Right hindlimb (tissue), 1 donor: ENCODE data around the gene DUSP15.

ENCODE experiments used
- DNase-seq: peaks from one replicate; pipeline ENCODE4 v3.0.0-alpha.2; 2018

DUSP15 gene

DNA sequence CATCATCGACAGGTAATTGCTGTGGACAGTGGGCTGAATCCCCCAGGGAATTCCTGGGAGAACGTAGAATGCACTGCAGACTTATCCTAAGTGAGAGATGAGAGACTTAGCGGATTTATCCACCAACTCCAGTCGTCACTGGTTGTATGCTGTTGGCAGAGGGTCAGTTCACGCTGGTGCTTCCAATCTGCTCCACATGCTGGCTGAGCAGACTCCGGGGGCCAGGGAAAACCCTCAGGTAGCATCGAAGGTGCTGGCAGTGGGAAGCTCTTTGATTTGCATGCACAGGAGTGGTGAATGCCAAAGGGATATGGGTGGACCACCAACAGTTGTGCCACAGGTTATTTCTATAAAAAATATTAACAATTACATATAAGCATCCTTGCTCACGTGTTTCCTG is 20.3 kb upstream of the DUSP15 start:
- DNase-seq = no peak

DNA sequence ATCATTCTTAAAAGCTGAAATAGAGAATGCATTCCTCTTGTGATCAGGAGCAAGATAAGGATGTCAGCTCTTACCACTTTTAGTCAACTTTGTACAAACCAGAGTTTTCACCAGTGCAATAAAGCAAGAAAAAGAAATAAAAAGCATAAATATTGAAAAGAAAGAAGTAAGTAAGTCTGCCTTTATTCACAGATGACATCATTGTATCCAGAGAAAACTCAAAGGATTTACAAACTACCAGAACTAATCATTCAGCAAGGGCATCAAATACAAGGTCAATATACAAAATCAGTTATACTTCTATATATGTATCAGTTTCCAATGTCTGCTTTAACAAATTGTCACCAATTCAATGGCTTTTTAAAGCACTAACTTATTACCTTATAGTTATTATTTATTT is 13.5 kb upstream of the DUSP15 start:
- no peak for DNase-seq

DNA sequence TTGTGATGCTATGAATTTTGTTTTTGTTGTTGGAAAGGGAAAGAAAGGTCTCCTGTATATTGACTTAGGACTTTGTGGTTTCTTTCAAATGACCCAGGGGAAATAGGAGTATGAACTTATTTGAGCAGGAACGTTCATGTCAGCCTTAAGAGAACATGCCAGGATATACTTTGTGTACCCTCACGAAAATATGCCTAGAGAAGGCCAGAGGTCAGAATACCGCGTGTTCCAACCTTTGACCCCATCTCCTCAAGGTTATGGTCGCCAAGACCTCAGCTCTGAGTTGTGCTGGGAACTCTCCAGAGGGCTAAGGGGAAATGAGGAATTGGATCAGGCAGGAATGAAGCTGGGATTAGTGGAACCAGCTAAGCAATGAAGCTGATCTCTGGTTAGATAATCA is 11.6 kb upstream of the DUSP15 start:
- no peak for DNase-seq

DNA sequence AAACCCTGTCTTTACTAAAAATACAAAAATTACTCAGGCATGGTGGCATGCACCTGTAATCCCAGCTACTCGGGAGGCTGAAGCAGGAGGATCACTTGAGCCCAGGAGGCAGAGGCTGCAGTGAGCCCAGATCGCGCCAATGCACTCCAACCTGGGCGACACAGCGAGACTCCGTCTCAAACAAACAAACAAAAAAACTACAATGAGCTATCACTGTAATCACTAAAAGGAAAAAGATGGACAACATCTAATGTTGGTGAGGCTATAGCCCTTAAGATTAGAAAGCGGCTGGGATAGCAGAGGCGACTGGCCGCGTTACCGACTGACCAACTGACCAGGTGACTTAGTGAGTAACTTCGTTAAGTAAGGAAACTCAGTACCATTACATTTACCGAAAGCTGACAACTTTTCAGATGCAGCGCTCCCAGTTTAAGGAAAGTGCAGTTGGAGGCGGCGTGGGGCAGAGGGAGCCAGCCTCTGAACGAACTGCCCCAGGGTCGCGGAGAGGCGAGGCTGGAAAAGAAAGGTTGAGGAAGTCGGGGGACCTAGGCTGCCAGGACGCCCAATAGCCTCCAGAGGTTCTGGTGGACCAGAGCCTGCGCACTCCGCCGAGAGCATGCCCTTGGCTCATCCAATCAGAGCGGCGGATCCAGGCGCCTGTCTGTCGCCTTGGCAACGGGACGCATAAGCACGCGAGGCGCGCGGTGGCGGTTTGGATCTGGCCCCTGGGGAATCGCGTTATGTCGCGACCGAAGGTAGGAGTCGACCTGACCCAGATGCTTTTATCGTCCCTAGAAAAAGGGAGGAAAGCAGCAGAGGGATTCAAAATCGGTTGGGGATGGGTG is 9.0 kb upstream of the DUSP15 start:
- peak; percentile 91 for DNase-seq

DNA sequence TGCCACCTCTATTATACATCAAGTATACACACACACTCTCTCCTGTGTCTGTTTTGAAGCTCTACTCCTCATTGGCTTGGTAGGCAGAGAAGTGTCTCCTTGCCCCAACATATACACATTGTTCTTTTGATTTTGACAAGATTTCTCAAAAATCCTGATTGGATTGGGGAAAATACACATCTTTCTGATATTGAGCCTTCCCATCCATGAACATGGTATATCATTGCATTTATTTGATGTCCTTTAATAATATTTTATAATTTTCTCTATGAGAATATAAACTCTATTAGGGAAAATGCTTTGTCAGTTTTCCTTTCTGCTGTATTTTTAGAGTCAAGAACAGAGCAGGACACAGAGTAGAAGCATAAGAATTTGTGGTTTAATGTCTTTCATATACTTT is 7.4 kb upstream of the DUSP15 start:
- DNase-seq = no peak

DNA sequence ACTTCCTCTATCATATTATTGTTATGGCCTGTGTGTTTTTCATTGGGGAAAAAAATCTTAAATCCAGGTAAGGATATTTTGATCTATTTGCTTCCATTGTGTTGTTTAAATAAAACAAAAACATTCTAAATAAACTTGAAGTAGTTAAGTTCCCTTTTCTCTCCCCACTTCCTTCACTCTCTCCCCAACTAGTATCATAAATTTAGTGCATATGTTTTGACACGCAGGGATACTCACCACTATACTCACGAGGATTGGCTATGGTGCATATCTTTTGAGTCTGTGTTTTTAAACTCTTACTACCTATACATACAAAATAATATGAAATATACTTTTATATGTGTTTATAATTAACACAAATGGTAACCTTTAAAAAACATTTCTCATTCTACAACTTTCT is 5.3 kb upstream of the DUSP15 start:
- no peak for DNase-seq

DNA sequence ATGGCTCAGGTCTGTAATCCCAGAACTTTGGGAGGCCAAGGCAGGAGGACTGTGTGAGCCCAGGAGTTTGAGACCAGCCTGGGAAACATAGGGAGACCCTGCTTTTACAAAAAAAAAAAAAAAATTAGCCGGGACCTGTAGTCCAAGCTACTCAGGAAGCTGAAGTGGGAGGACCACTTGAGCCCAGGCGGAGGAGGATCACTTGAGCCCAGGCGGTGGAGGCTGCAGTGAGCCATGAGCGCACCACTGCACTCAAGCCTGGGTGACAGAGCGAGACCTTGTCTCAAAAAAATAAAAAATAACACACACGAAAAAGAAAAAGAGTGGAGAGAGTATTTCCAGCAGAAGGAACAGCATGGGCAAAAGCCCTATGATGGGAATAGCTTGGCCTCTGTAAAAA is 2.1 kb upstream of the DUSP15 start:
- no peak for DNase-seq

DNA sequence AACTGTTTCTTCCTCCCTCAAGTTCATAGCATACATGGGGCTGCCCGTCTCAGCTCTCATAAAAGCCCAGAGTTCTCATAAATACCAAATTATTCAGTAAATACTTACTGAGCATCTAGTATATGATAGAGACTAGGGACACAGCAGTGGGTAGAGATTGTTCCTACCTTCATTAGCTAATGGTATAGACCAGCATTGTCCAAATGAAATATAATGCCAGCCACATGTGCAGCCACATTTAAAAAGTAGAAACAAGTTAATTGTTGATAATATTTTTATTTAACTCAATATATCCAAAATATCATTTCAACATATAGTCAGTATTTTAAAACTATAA is 1.3 kb upstream of the DUSP15 start:
- no peak for DNase-seq

DNA sequence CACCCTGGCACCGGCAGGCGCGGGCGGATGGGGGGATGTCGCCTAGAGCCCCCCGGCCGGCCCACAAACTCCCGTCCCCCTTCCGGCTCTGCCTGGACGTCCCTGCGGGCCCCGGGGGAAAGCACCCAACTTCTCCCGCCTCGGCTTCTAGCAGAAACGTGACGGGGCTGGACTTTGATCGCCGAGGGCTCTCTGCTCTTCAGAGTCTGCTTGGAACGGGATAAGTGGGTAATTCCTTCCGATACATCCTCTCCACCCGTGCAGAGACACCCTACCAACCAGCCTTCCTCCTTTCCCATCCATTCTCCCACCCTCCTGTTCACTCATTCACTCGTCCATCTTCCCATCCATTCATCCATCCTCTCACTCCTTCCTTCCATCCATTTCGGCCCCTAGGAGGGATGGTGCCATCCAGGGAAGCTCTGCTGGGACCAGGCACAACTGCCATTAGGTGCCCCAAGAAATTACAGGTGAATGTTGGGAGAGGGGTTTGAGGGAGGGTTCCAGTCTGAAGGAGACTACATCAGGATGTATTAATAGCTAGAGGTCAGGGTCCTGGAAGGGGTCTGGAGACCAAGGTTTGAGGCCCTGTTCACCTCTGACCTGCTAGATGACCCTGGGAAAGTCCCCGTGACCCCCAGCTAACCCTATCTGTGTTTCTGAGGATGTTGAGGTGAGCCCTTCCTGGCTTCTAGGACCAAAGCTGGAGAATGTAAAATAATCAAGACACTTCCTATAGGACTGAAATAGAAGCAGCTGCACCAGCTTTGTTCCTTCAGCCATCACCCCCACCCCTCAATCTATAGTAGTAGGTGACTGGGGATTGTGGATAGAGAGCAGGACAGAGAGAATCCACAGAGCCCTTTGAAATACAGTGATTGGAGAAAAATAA is 645 bp upstream of the DUSP15 start:
- no peak for DNase-seq

DNA sequence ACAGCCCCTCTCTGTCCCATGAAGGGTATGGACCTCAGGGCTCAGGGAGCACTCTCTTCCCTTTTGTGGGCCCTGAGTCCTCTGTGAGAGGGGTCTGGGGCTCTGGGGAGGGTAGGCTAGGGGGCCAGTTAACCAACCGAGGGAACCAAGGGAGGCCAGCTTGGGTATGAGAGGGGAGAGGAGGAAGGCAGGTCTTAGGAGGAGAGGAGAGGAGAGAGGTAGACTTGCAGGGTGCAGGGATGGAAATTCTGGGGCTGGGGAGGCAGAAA is 720 bp downstream of the DUSP15 start:
- DNase-seq = no peak

DNA sequence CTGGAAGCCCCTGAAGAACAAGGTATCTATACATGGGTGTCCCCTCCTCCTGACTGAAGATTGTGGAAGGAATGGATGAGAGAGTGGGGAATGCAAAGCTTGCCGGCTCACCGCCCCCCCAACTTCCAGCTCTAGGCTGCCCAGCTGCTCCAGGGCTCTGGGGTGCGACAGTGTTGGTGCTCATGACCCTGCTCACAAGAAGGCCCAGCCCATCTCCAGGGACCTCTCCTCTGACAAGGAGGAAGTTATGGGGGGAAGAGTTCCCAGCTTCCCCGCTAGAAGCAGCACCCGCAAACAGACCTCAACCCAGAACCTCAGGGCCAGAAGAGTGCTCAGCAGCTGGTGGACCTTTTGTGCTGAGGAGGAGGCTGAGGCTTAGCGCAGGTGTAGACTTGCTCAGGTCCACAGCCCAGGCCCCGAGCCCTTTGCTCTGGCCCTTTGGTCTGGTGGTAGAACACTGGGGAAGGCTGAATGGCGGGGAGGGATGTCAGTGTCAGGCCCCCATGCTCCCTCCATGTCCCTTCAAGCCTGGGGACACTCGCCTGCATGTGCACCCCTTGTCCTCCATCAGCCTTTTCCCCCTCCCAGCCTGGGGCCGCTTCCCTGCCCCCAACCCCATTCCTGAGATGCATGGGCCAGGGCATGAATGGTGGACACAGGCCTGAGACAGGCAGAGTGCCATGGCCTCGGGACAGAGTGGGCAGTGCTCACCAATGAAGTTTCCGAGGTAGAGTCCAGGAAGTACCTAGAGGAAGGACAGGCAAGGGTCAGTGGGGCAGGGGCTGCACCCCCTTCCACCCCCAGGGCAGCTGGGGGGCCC is 1.3 kb downstream of the DUSP15 start:
- DNase-seq = no peak

DNA sequence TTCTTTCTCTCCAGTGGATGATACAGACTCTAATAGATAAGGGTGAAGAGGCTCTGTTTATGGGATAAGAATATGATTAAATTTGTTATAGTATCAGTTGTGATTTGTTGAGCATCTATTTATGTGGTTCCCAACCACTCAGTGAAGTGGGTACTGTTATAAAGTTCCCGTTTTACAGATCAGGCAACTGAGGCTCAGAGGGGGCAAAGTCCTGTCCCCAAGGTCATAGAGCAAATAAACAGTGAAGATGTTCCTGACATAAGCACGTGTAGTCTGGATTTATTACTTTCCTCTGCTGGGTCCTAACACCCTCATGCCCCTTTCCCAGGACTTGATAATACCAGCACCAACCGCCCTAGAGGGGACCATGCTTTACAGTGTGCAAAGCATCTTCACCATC is 4.1 kb downstream of the DUSP15 start:
- DNase-seq = no peak

DNA sequence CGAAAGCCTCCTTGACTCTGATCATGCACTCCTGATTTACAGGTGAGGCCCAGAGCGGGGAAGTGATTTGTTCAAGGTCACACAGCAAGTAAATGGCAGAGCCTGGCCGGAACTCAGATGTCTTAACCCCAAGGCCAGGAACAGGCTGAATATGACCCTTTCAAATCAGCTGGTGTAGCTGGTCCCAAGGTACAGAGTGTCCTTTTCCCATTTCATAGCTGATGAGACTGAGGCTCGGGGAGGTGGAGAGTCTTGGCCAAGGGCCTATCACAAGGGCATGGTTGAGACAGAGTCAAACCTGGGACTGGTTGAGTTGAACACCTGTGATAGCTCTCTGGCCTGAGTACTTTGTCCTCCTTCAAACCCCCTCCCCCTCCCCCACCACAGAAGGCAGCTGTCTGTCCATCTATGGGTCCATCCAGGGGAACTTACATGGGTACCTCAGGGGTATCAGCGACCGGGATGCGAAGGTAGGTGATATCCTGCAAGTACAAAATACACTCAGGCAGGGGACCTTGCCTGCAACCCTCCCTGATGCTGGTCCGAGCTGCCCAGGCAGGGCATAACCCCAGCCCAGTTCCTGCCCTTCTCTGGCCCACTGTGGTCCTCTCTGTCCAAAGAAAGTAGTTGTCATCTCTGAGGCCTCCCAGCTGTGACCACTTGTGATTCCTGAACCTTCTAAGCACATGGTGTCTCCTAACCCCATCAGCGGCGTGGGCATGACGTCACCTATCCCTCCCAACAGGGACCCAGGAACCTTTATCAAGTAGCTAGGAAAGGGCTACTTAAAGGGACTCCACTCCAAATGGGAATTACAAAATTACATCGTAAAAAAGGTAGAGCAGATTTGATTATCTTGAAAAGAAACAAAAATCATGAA is 5.6 kb downstream of the DUSP15 start:
- no peak for DNase-seq

DNA sequence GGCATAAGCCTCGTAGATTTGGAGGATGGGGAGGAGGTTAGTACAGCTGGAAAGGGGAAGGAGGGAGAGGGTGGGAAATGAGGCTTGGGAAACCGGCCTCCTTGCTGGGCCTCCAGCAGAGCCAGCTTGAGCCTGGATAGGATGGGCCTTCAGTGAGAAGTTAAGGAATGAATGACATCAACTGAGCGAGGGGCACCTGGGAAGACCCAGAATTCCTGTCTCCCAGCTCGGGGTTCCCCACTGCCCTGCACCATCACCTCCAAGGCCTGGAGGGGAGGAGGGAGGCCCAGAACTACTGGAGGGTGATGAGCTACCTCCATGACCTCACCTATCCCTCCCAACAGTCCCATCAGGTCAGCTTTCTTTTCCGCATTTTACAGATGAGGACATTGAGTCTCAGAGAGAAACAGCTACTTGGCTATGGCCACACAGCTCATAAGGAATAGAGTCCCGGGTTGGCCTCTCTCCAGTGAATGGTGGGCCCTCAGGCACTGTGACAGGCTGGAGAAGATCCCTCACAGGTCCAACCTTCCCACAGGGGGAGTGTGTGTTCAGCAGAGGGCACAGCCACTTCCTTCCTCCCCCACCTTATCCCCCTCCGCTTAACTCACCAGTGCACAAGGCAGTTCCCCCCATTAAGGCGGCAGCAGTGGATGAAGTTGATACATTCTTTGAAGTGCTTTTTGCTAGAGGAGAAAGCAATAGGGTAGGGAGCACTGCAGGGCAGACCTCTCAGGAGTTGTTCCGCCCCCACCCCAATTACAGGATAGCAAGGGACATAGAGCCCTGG is 6.8 kb downstream of the DUSP15 start:
- DNase-seq = no peak

DNA sequence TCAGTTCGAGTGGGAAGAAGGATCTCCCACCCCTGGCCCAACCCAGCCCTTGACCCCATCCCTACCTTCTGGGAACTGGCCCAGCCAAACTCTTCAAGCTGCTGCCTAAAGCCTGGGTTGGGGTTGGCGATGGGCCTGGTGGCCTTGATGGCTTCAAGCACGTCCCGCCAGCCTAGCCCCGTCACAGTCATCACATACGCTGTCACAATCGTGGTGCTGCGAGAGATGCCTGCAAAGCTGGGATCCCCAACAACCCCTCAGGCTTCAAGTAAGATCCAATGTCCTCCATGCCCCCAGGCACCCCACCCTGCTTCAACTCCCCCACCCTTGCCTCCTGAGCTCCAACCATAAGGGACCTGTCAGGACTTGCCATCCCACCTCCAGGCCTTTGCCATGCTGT is 7.8 kb downstream of the DUSP15 start:
- no peak for DNase-seq

DNA sequence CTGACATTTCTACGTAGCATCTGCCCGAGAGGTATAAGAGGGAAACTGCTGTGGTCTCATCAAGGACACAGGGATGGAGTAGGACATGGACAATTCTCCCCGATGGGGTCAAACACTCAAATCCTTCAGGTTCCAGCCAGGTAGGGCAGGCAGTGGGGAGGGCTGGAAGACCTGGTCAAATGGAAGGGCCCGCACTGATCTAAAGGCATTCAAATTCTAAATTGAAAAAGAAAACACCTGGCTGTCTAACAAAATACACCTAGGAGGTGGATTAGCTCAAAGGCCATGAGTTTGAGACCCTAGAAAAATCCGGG is 8.2 kb downstream of the DUSP15 start:
- DNase-seq = no peak

DNA sequence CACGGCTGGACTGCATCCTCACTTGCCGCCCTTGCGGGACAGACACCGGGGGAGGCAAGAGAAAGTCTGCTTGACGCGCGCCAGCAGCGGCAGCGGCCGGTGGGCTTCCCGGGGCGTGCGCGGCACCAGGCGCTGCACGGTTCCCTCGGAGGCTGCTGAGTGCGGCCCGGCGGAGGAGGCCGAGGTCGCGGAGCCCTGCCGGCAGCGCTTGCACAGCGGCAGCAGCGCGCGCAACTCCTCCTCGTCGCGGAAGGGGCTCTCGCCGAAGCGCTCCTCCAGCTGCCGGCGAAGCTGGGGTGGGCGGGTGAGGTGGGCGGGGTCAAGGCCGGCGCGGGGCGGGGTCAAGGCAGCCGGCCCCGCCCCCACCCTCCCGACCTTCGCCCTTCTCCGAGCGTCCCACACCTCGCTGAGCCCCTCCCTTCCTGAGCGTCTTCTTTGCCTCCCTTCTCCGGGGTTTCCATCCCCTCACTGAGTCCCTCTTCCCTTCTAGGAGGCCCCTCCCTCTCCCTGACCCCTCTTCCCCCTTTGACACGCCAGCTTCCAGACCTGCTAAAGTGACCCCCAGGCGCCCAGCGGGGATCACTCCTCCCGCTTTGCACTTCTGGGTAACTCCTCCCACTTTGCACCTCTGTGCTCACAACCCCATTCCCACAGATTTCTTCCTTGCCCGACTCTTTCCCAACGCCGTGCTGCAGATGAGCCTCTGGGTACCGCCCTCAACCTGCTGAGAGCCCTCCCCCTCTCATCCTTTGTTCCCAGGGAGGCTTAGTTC is 8.8 kb downstream of the DUSP15 start:
- DNase-seq = peak; percentile 83

DNA sequence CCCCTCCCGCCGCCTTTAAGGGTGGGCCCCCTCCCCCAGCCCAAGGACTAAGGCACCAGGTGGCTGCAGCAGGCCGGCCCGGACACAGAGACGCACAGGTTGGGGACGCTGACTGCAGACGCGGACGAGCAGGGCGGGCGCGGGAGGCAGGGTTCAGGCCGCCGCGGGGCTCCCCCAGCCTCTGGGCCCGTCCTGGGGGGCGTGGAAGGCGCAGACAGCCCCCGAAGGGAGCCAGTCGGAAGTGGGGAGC is 9.3 kb downstream of the DUSP15 start:
- no peak for DNase-seq

DNA sequence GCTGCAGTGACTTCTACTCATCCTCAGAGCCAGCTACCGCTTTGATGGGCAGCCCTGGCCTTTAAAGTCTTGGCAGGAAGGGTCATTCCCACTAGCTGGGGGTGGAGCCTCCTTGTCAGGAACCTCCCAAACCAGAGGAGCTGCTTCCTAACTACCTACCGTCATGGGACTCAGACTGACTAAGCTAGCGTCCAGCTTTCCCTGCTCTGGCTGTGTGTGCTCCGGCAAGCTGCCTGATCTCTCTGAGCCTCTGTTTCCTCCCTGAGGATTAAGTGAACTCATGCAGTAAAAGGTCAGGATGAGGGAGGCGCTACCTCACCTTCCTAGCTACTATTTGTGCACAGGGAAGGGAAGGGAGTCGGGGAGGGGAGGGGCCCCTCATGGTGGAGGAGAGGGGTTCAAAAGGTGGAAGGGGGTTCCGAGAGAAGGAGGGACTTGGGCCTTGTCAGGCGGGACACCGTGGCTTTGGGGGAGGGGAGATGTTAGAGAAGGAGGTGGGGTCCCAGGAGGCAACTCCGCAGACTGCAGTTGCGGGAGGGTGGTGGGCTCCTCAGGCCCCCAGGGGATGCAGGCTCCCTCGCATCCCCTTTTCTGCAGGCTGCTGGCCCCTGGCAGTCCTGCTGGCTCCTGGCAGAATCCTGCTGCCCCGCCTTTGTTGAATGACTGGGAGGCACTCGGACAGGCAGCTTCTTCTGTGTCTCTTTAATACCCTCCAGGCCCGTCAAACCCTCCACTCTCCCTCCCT is 9.8 kb downstream of the DUSP15 start:
- no peak for DNase-seq

DNA sequence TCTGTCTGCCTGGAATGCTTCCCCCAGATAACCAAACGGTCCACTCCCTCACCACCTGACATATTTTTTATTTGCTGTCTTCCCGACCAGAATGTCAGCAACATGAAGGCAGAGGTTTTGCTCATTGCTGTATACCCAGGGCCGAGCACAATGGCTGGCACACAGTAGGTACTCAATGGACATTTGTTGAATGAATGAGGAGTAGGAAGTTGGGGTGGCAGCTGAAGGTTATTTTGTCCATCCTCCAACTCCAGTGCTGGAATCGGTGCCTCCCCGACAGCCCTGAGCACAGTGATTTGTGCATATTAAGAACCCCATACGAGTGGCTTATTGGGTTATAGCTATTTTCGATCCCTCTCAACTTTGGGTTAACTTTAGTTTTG is 10.3 kb downstream of the DUSP15 start:
- DNase-seq = no peak
